ENCODE data around the gene HEPH. TPM values are rescaled to one million over a fixed set of nuclear protein-coding genes. Genes with fewer than 3 reads are reported as not detected.

HEPH gene
- total RNA-seq, 4 donors from 2014 or later = 65.2 to 249 (median 231) TPM

- no peaks in the 10 kb centered on the region for H3K36me3 ChIP-seq
- no peaks in the 10 kb centered on the region for H3K4me1 ChIP-seq
- H3K27ac ChIP-seq = no peak overlapping the region
- no peaks in the 10 kb centered on the region for H3K9me3 ChIP-seq
- TF ChIP-seq CTCF (IDR thresholded peaks at IDR 0.05) (no peak), POLR2A (IDR thresholded peaks at IDR 0.05) (no peak)
- DNase-seq = no peak
- H3K27me3 ChIP-seq = no peaks in the 10 kb centered on the region
- no peak overlapping the region for H3K4me3 ChIP-seq
Measured at GRCh38 chrX:66144258-66144657, 19.8 kb upstream of the HEPH start.

GRCh38 chrX:66149519-66149918 lies 14.5 kb upstream of the HEPH start:
- Histone ChIP-seq H3K27me3 (no peaks in the 10 kb centered on the region), H3K36me3 (no peaks in the 10 kb centered on the region), H3K9me3 (no peaks in the 10 kb centered on the region), H3K4me1 (no peaks in the 10 kb centered on the region), H3K4me3 (no peak overlapping the region), H3K27ac (no peak overlapping the region)
- no peak for TF ChIP-seq CTCF (IDR thresholded peaks at IDR 0.05)
- no peak for TF ChIP-seq POLR2A (IDR thresholded peaks at IDR 0.05)
- DNase-seq = no peak

- Histone ChIP-seq H3K4me1 (no peaks in the 10 kb centered on the region), H3K27me3 (no peaks in the 10 kb centered on the region), H3K4me3 (no peak overlapping the region), H3K36me3 (no peaks in the 10 kb centered on the region), H3K9me3 (no peaks in the 10 kb centered on the region), H3K27ac (no peak overlapping the region)
- DNase-seq = no peak
- TF ChIP-seq POLR2A (IDR thresholded peaks at IDR 0.05) = no peak
- no peak for TF ChIP-seq CTCF (IDR thresholded peaks at IDR 0.05)
Measured at GRCh38 chrX:66150163-66150562, 13.9 kb upstream of the HEPH start.

- Histone ChIP-seq H3K4me3 (peak overlapping the region in 3 of 4 donors; percentile 14 to 53 (median 51)), H3K4me1 (no peaks in the 10 kb centered on the region), H3K36me3 (no peaks in the 10 kb centered on the region), H3K27ac (peak overlapping the region in 3 of 4 donors; percentile 46 to 89 (median 77)), H3K27me3 (no peaks in the 10 kb centered on the region), H3K9me3 (no peaks in the 10 kb centered on the region)
- TF ChIP-seq CTCF (IDR thresholded peaks at IDR 0.05) (no peak), POLR2A (IDR thresholded peaks at IDR 0.05) (peak; percentile 45 to 79)
- peak in 2 of 3 donors; percentile 62 to 81 for DNase-seq
Measured at GRCh38 chrX:66162331-66162822, 1.7 kb upstream of the HEPH start.

- no peak for DNase-seq
- H3K36me3 ChIP-seq = no peaks in the 10 kb centered on the region
- H3K27me3 ChIP-seq = no peaks in the 10 kb centered on the region
- no peaks in the 10 kb centered on the region for H3K9me3 ChIP-seq
- peak overlapping the region in 3 of 4 donors; percentile 46 to 89 (median 77) for H3K27ac ChIP-seq
- no peaks in the 10 kb centered on the region for H3K4me1 ChIP-seq
- peak overlapping the region in 2 of 4 donors; percentile 51 to 53 for H3K4me3 ChIP-seq
- TF ChIP-seq POLR2A (IDR thresholded peaks at IDR 0.05) (no peak), CTCF (IDR thresholded peaks at IDR 0.05) (no peak)
Measured at GRCh38 chrX:66163447-66163846, 600 bp upstream of the HEPH start.

- Histone ChIP-seq H3K27me3 (no peaks in the 10 kb centered on the region), H3K4me1 (no peaks in the 10 kb centered on the region), H3K36me3 (no peaks in the 10 kb centered on the region), H3K4me3 (peak overlapping the region in 3 of 4 donors; percentile 13 to 53 (median 51)), H3K9me3 (no peaks in the 10 kb centered on the region), H3K27ac (peak overlapping the region in 3 of 4 donors; percentile 22 to 89 (median 77))
- TF ChIP-seq CTCF (IDR thresholded peaks at IDR 0.05) (no peak), POLR2A (IDR thresholded peaks at IDR 0.05) (no peak)
- DNase-seq = no peak
Measured at GRCh38 chrX:66164470-66164869, 423 bp downstream of the HEPH start.
